MCF 10A (cell line): ENCODE measurements around the gene RUBCN. TPM values are rescaled to one million over a fixed set of nuclear protein-coding genes. Genes with fewer than 3 reads are reported as not detected.
A peak's percentile ranks its signal among the peaks of the same experiment; 100 is the strongest.
"Not testable (repeated sequence)": the region's sequence is repeated elsewhere in the genome, so short reads cannot be mapped to it uniquely, and the experiment has no call there.

Source experiments
- BruUV-seq: library from RNA; stranded (reverse); fragments of 400-500 nt; replicated peaks from 2 replicates; lab custom pipeline; 2021; lab: Mats Ljungman, UMichigan
- CTCF ChIA-PET: fragments of 300-600 bp; sonication (Branson Sonifier 250); formaldehyde crosslinking; extraction: SDS; loops from one replicate; lab custom pipeline; 2021; ENCODE audit warnings: antibody characterized with exemption, inconsistent platforms; lab: Yijun Ruan, JAX
- POLR2A ChIA-PET: fragments of 300-600, 350-650 bp; sonication (Branson Sonifier 250); formaldehyde crosslinking; extraction: SDS; loops from one replicate; lab custom pipeline; 2020; ENCODE audit warnings: antibody characterized with exemption, inconsistent platforms; lab: Yijun Ruan, JAX
- DNase-seq: peaks from one replicate; pipeline ENCODE4 v3.0.0-alpha.2; 2018; ENCODE audit not compliant: unreplicated experiment
- H3K27ac Mint-ChIP-seq: one replicate; pipeline ENCODE4 v1.8.0; 2022; ENCODE audit warnings: mild to moderate bottlenecking, low read depth, mixed read lengths; ENCODE audit not compliant: unreplicated experiment
- H3K27me3 Mint-ChIP-seq: one replicate; pipeline ENCODE4 v1.8.0; 2022; ENCODE audit warnings: mixed read lengths; ENCODE audit not compliant: insufficient read depth, unreplicated experiment
- H3K36me3 Mint-ChIP-seq: one replicate; pipeline ENCODE4 v1.8.0; 2022; ENCODE audit warnings: mild to moderate bottlenecking, moderate library complexity, mixed read lengths; ENCODE audit not compliant: insufficient read depth, unreplicated experiment
- H3K4me1 Mint-ChIP-seq: one replicate; pipeline ENCODE4 v1.8.0; 2022; ENCODE audit warnings: mixed read lengths; ENCODE audit not compliant: insufficient read depth, unreplicated experiment
- H3K4me3 Mint-ChIP-seq: one replicate; pipeline ENCODE4 v1.8.0; 2022; ENCODE audit warnings: mild to moderate bottlenecking, moderate library complexity, mixed read lengths; ENCODE audit not compliant: unreplicated experiment
- H3K9me3 Mint-ChIP-seq: one replicate; pipeline ENCODE4 v1.8.0; 2022; ENCODE audit warnings: mixed read lengths; ENCODE audit not compliant: unreplicated experiment
- intact Hi-C: fragments of 100-400 bp; cut with micrococcal nuclease; formaldehyde crosslinking; loops from 2 replicates; pipeline ENCODE4 v1.14.1; 2022
- total RNA-seq: library from RNA; stranded (reverse); gene quantifications from 2 replicates; pipeline ENCODE4 v1.2.3, GENCODE V29; 2022

RUBCN gene
- total RNA-seq, 1 experiment from 2014 or later, result 29.9 TPM

DNA sequence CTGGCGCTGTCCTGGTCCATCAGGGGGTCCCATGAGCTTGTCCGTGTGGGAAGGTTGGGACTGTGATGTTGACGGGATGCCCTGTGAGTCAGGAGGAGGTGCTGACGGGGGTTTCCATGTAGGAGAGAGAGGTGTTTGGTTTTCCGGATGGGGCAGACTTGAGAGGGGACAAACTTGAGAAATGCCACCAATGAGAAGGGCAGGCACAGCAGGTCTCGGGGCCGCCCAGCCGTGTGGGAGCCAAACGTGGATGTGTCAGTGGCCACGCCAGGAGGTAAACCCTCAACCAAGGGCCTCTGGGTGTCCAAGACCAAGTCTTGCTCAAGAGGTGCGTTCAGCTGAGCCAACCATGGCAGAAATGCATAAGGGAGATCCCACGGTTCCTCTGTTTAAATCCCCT lies 105.9 kb downstream of the RUBCN start:
- H3K27me3 Mint-ChIP-seq, POLR2A ChIA-PET, intact Hi-C loops, H3K27ac Mint-ChIP-seq, H3K9me3 Mint-ChIP-seq, H3K4me3 Mint-ChIP-seq, H3K4me1 Mint-ChIP-seq, H3K36me3 Mint-ChIP-seq, DNase-seq, BruUV-seq: not testable (repeated sequence)
- CTCF ChIA-PET, result interaction anchor here (0.7 kb wide), 1 partner anchor 410 kb away, joined by 3 read pairs; no protein-coding TSS in a partner anchor

- POLR2A ChIA-PET, H3K27ac Mint-ChIP-seq, H3K27me3 Mint-ChIP-seq, H3K4me1 Mint-ChIP-seq, intact Hi-C loops, H3K9me3 Mint-ChIP-seq, BruUV-seq, DNase-seq, H3K36me3 Mint-ChIP-seq, CTCF ChIA-PET: not testable (repeated sequence)
- peak overlapping the region; percentile 69 for H3K4me3 Mint-ChIP-seq
These were observed 107.4 kb downstream of the RUBCN start for GRCh38 chr3:197629286-197629685.

DNA sequence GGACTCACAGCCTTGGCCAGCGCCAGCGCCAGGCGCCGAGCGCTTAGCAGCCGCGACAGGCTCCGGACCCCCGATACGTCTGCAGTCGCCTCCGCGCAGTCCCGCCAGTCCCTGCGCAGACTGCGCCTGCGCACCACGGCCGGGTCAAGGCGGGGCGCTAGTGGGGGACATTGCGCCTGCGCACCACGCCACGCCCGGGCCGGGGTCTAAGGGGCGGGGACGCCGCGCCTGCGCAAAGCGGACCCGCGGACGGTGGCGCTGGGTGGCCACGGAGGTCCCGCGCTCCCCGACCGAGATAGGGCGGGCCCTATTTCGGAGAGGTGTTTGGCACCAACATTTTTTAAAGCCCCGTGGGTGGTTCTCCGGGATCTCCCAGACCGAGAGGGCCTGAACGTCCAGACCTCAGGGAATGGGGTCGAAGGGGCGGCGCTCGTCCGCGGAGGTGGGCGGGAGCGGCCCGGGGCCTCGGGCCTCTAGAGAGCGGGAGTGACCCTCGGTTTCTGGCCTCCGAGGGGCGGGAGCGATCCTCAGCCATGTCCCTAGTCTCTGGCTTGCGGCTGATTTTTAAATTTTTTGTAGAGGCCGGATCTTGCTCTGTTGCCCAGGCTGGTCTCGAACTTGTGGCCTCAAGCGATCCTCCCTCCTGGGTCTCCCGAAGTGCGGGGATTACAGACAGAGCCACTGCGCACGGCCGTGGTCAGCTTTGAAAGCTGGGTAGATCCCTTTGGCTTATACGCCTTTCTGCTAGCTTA lies 108.8 kb downstream of the RUBCN start:
- intact Hi-C loops, H3K27ac Mint-ChIP-seq, CTCF ChIA-PET, H3K36me3 Mint-ChIP-seq, H3K4me1 Mint-ChIP-seq, H3K9me3 Mint-ChIP-seq, POLR2A ChIA-PET, H3K27me3 Mint-ChIP-seq, BruUV-seq: not testable (repeated sequence)
- H3K4me3 Mint-ChIP-seq, result peak overlapping the region; percentile 69
- DNase-seq, result peak; percentile 75

- POLR2A ChIA-PET, H3K9me3 Mint-ChIP-seq, H3K4me1 Mint-ChIP-seq, intact Hi-C loops, CTCF ChIA-PET, H3K27me3 Mint-ChIP-seq, H3K36me3 Mint-ChIP-seq, H3K27ac Mint-ChIP-seq, BruUV-seq, DNase-seq: not testable (repeated sequence)
- peak overlapping the region; percentile 70 for H3K4me3 Mint-ChIP-seq
These were observed 109.4 kb downstream of the RUBCN start for GRCh38 chr3:197627158-197627771.

GRCh38 chr3:197626404-197627157 lies 110.1 kb downstream of the RUBCN start:
- CTCF ChIA-PET, H3K27ac Mint-ChIP-seq, H3K9me3 Mint-ChIP-seq, H3K36me3 Mint-ChIP-seq, DNase-seq, POLR2A ChIA-PET, intact Hi-C loops, H3K4me1 Mint-ChIP-seq, H3K27me3 Mint-ChIP-seq: not testable (repeated sequence)
- H3K4me3 Mint-ChIP-seq, result peak overlapping the region; percentile 70
- BruUV-seq, result TSS peak; percentile 40

DNA sequence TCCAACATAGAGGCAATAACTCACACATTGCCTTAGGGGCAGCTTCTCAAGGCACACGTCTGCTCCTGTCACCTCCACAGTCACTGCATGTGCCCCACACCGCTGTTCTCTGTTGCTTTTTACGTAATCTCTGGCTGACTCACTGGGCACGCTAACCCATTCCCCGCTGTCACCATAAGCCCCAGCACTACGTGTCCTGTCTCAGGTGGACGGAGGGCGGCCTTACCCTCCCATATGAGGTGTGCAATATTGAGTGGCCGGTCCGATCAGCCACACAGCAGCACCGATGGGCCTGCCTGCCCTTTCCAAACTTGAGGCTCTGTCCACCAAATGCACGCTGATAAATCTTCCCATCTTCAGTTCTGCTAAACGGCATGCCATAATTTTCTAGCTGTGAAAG lies 115.2 kb downstream of the RUBCN start:
- BruUV-seq, H3K9me3 Mint-ChIP-seq, H3K4me1 Mint-ChIP-seq, H3K27me3 Mint-ChIP-seq, H3K4me3 Mint-ChIP-seq, H3K27ac Mint-ChIP-seq, intact Hi-C loops, POLR2A ChIA-PET: not testable (repeated sequence)
- CTCF ChIA-PET, result interaction anchor here (1.2 kb wide), 1 partner anchor 11 kb away, joined by 4 read pairs; no protein-coding TSS in a partner anchor
- peaks cover 35% of the 10 kb centered on the region for H3K36me3 Mint-ChIP-seq
- DNase-seq, result peak; percentile 23

Other genes with a start within 250 kb of the RUBCN start
- gene BDH1, start 180.9 kb downstream of the RUBCN start, total RNA-seq, result 38.6 and 41.9 TPM in 2 replicates
- 45.9 and 46.3 TPM in 2 replicates for gene FYTTD1, start 13.0 kb upstream of the RUBCN start, total RNA-seq
- 55.3 and 58.8 TPM in 2 replicates for gene LRCH3, start 54.4 kb upstream of the RUBCN start, total RNA-seq
- 1,642 and 1,967 TPM in 2 replicates for gene RPL35A, start 213.3 kb upstream of the RUBCN start, total RNA-seq
- 8.0 and 11.2 TPM in 2 replicates for gene LMLN, start 223.3 kb upstream of the RUBCN start, total RNA-seq